Smooth muscle cell (in vitro differentiated cells): ENCODE results near the gene TOM1L2. TPM values are rescaled to one million over a fixed set of nuclear protein-coding genes. Genes with fewer than 3 reads are reported as not detected.

Source experiments
- DNase-seq: peaks from one replicate; lab custom pipeline; 2025; ENCODE audit not compliant: unreplicated experiment; lab: John Stamatoyannopoulos, UW
- H2AFZ ChIP-seq: fragments of 200-600 bp; sonication (generic); 2 replicates; pipeline ENCODE4 v1.6.0; 2016; ENCODE audit warnings: antibody characterized with exemption, low read depth, mild to moderate bottlenecking
- H3F3A ChIP-seq: fragments of 200-600 bp; sonication (generic); 2 replicates; pipeline ENCODE4 v1.6.0; 2017; ENCODE audit warnings: antibody characterized with exemption, low read depth
- H3K27ac ChIP-seq: fragments of 200-600 bp; sonication (generic); 2 replicates; pipeline ENCODE4 v1.5.1; 2016; ENCODE audit warnings: low read depth, mild to moderate bottlenecking
- H3K27me3 ChIP-seq: fragments of 200-600 bp; sonication (generic); 2 replicates; pipeline ENCODE4 v1.6.1; 2016; ENCODE audit warnings: low read depth, mild to moderate bottlenecking
- H3K36me3 ChIP-seq: fragments of 200-600 bp; sonication (generic); 2 replicates; pipeline ENCODE4 v1.5.1; 2016; ENCODE audit warnings: low read depth
- H3K4me1 ChIP-seq: fragments of 200-600 bp; sonication (generic); 2 replicates; pipeline ENCODE4 v1.5.1; 2016; ENCODE audit warnings: low read depth
- H3K4me2 ChIP-seq: fragments of 200-600 bp; sonication (generic); 2 replicates; pipeline ENCODE4 v1.6.0; 2016; ENCODE audit warnings: mild to moderate bottlenecking
- H3K4me3 ChIP-seq: fragments of 200-600 bp; sonication (generic); 2 replicates; pipeline ENCODE4 v1.5.1; 2016; ENCODE audit warnings: mild to moderate bottlenecking
- H3K79me2 ChIP-seq: fragments of 200-600 bp; sonication (generic); 2 replicates; pipeline ENCODE4 v1.6.0; 2016; ENCODE audit warnings: low read depth, mild to moderate bottlenecking
- H3K9ac ChIP-seq: fragments of 200-600 bp; sonication (generic); 2 replicates; pipeline ENCODE4 v1.6.0; 2016; ENCODE audit warnings: low read depth
- H3K9me3 ChIP-seq: fragments of 200-600 bp; sonication (generic); replicated peaks from 2 replicates; pipeline ENCODE4 v1.5.1; 2016; ENCODE audit warnings: low read depth
- H4K20me1 ChIP-seq: fragments of 200-600 bp; sonication (generic); 2 replicates; pipeline ENCODE4 v1.6.0; 2016; ENCODE audit warnings: low read depth
- CTCF ChIP-seq: fragments of 200-600 bp; sonication (generic); IDR thresholded peaks from 2 replicates; pipeline ENCODE4 v1.5.1; 2017; ENCODE audit warnings: borderline replicate concordance, mild to moderate bottlenecking, antibody characterized with exemption; ENCODE audit not compliant: insufficient read depth, poor library complexity, severe bottlenecking
- WGBS: methylation state at CpG from one replicate; pipeline ENCODE4 v1.1.7; 2016; ENCODE audit warnings: low lambda C conversion rate; 5-methylcytosine and 5-hydroxymethylcytosine counted together
- polyA plus RNA-seq: library from polyadenylated mRNA; unstranded; fragments of >200 nt; fragmentation: Nextera tagmentation; extraction: Ambion mirVana; gene quantifications from 2 replicates; pipeline ENCODE4 v1.2.1, GENCODE V29; 2016
- total RNA-seq: library from RNA; depleted of rRNA; stranded (reverse); fragments of >200 nt; gene quantifications from 2 replicates; pipeline ENCODE4 v1.2.3, GENCODE V29; 2014

Gene TOM1L2
- total and polyA plus RNA-seq, 2 experiments from 2014 or later: 20.3 to 27.0 TPM

GRCh38 chr17:18004884-18005305 is 32.7 kb upstream of the TOM1L2 start:
- Histone ChIP-seq H3K9me3 (no peaks in the 10 kb centered on the region), H3K27me3 (no peaks in the 10 kb centered on the region), H3K79me2 (no peaks in the 10 kb centered on the region), H3K4me1 (no peaks in the 10 kb centered on the region), H3K9ac (no peak overlapping the region), H3F3A (no peaks in the 10 kb centered on the region), H4K20me1 (no peaks in the 10 kb centered on the region), H3K36me3 (no peaks in the 10 kb centered on the region), H3K4me2 (no peak overlapping the region), H2AFZ (no peak overlapping the region), H3K27ac (no peak overlapping the region), H3K4me3 (no peak overlapping the region)
- peak; percentile 10 for TF ChIP-seq CTCF
- DNase-seq: no peak
- 85% methylated on average over 9 of the region's 9 CpGs for WGBS

GRCh38 chr17:18004345-18004744 is 32.1 kb upstream of the TOM1L2 start:
- Histone ChIP-seq H3K4me3 (no peak overlapping the region), H3F3A (no peaks in the 10 kb centered on the region), H2AFZ (no peak overlapping the region), H3K36me3 (no peaks in the 10 kb centered on the region), H4K20me1 (no peaks in the 10 kb centered on the region), H3K27ac (no peak overlapping the region), H3K4me1 (no peaks in the 10 kb centered on the region), H3K4me2 (no peak overlapping the region), H3K27me3 (no peaks in the 10 kb centered on the region), H3K79me2 (no peaks in the 10 kb centered on the region), H3K9me3 (no peaks in the 10 kb centered on the region), H3K9ac (no peak overlapping the region)
- 94% methylated on average over 9 of the region's 9 CpGs for WGBS
- TF ChIP-seq CTCF: no peak
- no peak for DNase-seq

- WGBS: 95% methylated on average over 2 of the region's 2 CpGs
- no peak for DNase-seq
- no peaks in the 10 kb centered on the region for H4K20me1 ChIP-seq
Observed at GRCh38 chr17:18002171-18002570, 30.0 kb upstream of the TOM1L2 start.

More at GRCh38 chr17:18002171-18002570, 30.0 kb upstream of the TOM1L2 start:
- Histone ChIP-seq H3K27ac (no peak overlapping the region), H3K4me1 (no peaks in the 10 kb centered on the region), H3K9me3 (no peaks in the 10 kb centered on the region), H3K4me2 (no peak overlapping the region), H3K4me3 (no peak overlapping the region), H3K36me3 (no peaks in the 10 kb centered on the region), H2AFZ (no peak overlapping the region), H3K27me3 (no peaks in the 10 kb centered on the region), H3K9ac (no peak overlapping the region), H3F3A (no peaks in the 10 kb centered on the region), H3K79me2 (no peaks in the 10 kb centered on the region)
- no peak for TF ChIP-seq CTCF
